GM23248 (cell line): ENCODE data around the gene RAB15.

Experiments used
- EZH2 ChIP-seq: fragments of 200-600 bp; sonication (generic); IDR thresholded peaks from 2 replicates; pipeline ENCODE4 v1.6.1; 2018; ENCODE audit warnings: antibody characterized with exemption, mild to moderate bottlenecking; ENCODE audit not compliant: insufficient read depth, poor library complexity, severe bottlenecking
- EZH2phosphoT487 ChIP-seq: fragments of 200-600 bp; sonication (generic); IDR thresholded peaks from 2 replicates; pipeline ENCODE4 v1.6.1; 2018; ENCODE audit warnings: antibody characterized with exemption, moderate library complexity, mild to moderate bottlenecking, low read depth; ENCODE audit not compliant: insufficient read depth

DNA sequence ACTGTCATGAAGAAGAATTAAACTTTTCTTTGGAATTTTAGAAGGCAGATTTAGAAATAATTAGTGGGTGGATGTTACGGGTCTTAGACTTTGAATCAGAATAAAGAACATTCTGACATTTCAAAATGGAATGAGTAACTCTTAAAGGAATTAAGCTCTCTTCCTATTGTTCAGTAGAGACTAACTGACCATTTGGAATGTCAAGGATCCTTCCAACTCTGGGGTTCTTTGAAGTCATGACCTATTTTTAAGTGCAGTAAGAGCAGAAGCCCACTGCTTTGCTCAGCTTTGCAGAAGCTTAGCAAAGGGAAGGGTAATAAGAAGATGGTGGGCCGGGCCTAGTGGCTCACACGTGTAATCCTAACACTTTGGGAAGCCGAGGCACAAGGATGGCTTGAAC, 53.9 kb downstream of the RAB15 start:
- TF ChIP-seq EZH2 (no peak), EZH2phosphoT487 (no peak)
